Heart left ventricle (tissue), 13 donors: ENCODE data around the gene TMPRSS4.

Source experiments
- POLR2A ChIP-seq, 2 donors: fragments of 450-650 bp; IDR thresholded peaks; one replicate each; pipeline ENCODE4 v1.6.1; 2017; ENCODE audit warnings: antibody characterized with exemption in 2 of 2, mild to moderate bottlenecking in 2 of 2, moderate library complexity in 2 of 2
- TF ChIP-seq, protein P1 (sequence below), 12 donors: fragments of 200-600 bp; sonication (generic) in 4 of 12; IDR thresholded peaks; one replicate each; pipeline versions ENCODE4 v1.5.0 to v1.8.0; 2018 to 2022; ENCODE audit warnings: antibody characterized with exemption in 12 of 12, mild to moderate bottlenecking in 5 of 12
- donor health status: ischemic (EF 13 %, LVEDD 7.1; RV severe dilation, severe dysfunction).
- donor health status: DM: no; HTN: yes; CAD: no.
- donor health status: DM: no; HTN: no; CAD: no.
- donor health status: ischemic (EF 25% LVEDD 6.9; RV normal size, moderate dysfunction).
- donor health status: ischemic (EF 25% LVEDD 5.7; RV mildly dilated, moderate dysfunction).
- donor health status: ischemic (EF 35%, LVEDD 5.7; RV mildly dilated, moderate dysfunction).
- donor health status: nonischemic (EF 11% LVEDD 7.7; RV severe dilation, severe dysfunction).
- donor health status: DM: yes; HTN: yes; CAD: no.
- donor health status: PGD.
- donor health status: ischemic (EF 29% LVEDD 5.4; RV normal size, mild dysfunction).
- donor health status: nonischemic (EF 23%, LVEDD 6.1; RV moderate dilation, normal function).

- no peak for TF ChIP-seq POLR2A (IDR thresholded peaks at IDR 0.05)
- TF ChIP-seq, protein P1, sequence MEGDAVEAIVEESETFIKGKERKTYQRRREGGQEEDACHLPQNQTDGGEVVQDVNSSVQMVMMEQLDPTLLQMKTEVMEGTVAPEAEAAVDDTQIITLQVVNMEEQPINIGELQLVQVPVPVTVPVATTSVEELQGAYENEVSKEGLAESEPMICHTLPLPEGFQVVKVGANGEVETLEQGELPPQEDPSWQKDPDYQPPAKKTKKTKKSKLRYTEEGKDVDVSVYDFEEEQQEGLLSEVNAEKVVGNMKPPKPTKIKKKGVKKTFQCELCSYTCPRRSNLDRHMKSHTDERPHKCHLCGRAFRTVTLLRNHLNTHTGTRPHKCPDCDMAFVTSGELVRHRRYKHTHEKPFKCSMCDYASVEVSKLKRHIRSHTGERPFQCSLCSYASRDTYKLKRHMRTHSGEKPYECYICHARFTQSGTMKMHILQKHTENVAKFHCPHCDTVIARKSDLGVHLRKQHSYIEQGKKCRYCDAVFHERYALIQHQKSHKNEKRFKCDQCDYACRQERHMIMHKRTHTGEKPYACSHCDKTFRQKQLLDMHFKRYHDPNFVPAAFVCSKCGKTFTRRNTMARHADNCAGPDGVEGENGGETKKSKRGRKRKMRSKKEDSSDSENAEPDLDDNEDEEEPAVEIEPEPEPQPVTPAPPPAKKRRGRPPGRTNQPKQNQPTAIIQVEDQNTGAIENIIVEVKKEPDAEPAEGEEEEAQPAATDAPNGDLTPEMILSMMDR (IDR thresholded peaks at IDR 0.05), result no peak
Observed at GRCh38 chr11:118136341-118136740, 59.5 kb downstream of the TMPRSS4 start.
